Endothelial cell of umbilical vein (primary cell): ENCODE measurements around the gene MUC5AC. TPM values are rescaled to one million over a fixed set of nuclear protein-coding genes. Genes with fewer than 3 reads are reported as not detected.
"Not testable (repeated sequence)": the region's sequence is repeated elsewhere in the genome, so short reads cannot be mapped to it uniquely, and the experiment has no call there.

Source experiments
- BruUV-seq: library from RNA; stranded (reverse); fragments of 400-500 nt; replicated peaks from 2 replicates; lab custom pipeline; 2021; lab: Mats Ljungman, UMichigan
- CTCF ChIA-PET: fragments of 300-600, 350-600 bp; sonication (Branson Sonifier 250); formaldehyde crosslinking; loops from one replicate; lab custom pipeline; 2021; ENCODE audit warnings: antibody characterized with exemption, inconsistent platforms; lab: Charles Lee
- POLR2A ChIA-PET: fragments of 300-600, 350-600 bp; sonication (Branson Sonifier 250); formaldehyde crosslinking; loops from one replicate; lab custom pipeline; 2021; ENCODE audit warnings: antibody characterized with exemption, inconsistent platforms; lab: Charles Lee
- DNase-seq: peaks from one replicate; pipeline ENCODE4 v3.0.0-alpha.2; 2011; ENCODE audit warnings: low read depth, low spot score
- FAIRE-seq: peaks from 2 replicates; lab custom pipeline; 2011; peaks lifted over from hg19 to GRCh38; lab: Jason Lieb, UNC
- H2AFZ ChIP-seq: 2 replicates; pipeline ENCODE4 v1.6.0; 2012; ENCODE audit warnings: low read depth, low read length, control low read depth, inconsistent platforms
- H3K27ac ChIP-seq: 2 replicates; pipeline ENCODE4 v1.5.1; 2011; ENCODE audit warnings: low read depth, mild to moderate bottlenecking, control low read depth, low read length, moderate library complexity; ENCODE audit not compliant: insufficient read depth
- H3K27me3 ChIP-seq, 2 experiments: 2 replicates each; pipeline versions ENCODE4 v1.6.0 to v1.6.1; 2011; ENCODE audit warnings: low read length in 2 of 2, mixed read lengths in 1 of 2; ENCODE audit not compliant: control insufficient read depth in 2 of 2, insufficient read depth in 2 of 2
- H3K36me3 ChIP-seq, 2 experiments: 2 replicates in 1 of 2; 3 replicates in 1 of 2; pipeline ENCODE4 v1.5.1; 2011; ENCODE audit warnings: low read length in 2 of 2, mild to moderate bottlenecking in 1 of 2, moderate library complexity in 1 of 2; ENCODE audit not compliant: control insufficient read depth in 2 of 2, insufficient read depth in 2 of 2; ENCODE audit errors: extremely low read depth in 1 of 2
- H3K4me1 ChIP-seq: 3 replicates; pipeline ENCODE4 v1.5.1; 2011; ENCODE audit warnings: mild to moderate bottlenecking, low read length; ENCODE audit not compliant: control insufficient read depth, insufficient read depth; ENCODE audit errors: extremely low read depth
- H3K4me2 ChIP-seq: 2 replicates; pipeline ENCODE4 v1.6.1; 2011; ENCODE audit warnings: low read length, control low read depth, mixed read lengths; ENCODE audit not compliant: insufficient read depth
- H3K4me3 ChIP-seq, 3 experiments: fragments of 200-600 bp in 1 of 3; sonication (generic), shearing (Covaris generic) in 1 of 3; replicated peaks in 1 of 3; 2 replicates each; pipeline ENCODE4 v1.5.1; 2011 to 2016; ENCODE audit warnings: control low read depth in 3 of 3, low read length in 3 of 3, mild to moderate bottlenecking in 2 of 3, inconsistent platforms in 1 of 3, low read depth in 1 of 3, moderate library complexity in 1 of 3; ENCODE audit not compliant: insufficient read depth in 1 of 3
- H3K79me2 ChIP-seq: 2 replicates; pipeline ENCODE4 v1.6.0; 2012; ENCODE audit warnings: low read length, inconsistent platforms; ENCODE audit not compliant: control insufficient read depth, insufficient read depth
- H3K9ac ChIP-seq: replicated peaks from 2 replicates; pipeline ENCODE3; 2011; ENCODE audit warnings: low read length, control low read depth; ENCODE audit not compliant: insufficient read depth; ENCODE audit errors: extremely low read depth
- H3K9me1 ChIP-seq: replicated peaks from 3 replicates; pipeline ENCODE4 v1.6.0; 2011; ENCODE audit warnings: mild to moderate bottlenecking, low read length; ENCODE audit not compliant: control insufficient read depth, insufficient read depth; ENCODE audit errors: extremely low read depth
- H3K9me3 ChIP-seq: replicated peaks from 2 replicates; pipeline ENCODE4 v1.5.1; 2012; ENCODE audit warnings: low read length, inconsistent platforms; ENCODE audit not compliant: control insufficient read depth, insufficient read depth
- H4K20me1 ChIP-seq: replicated peaks from 2 replicates; pipeline ENCODE3; 2011; ENCODE audit warnings: mild to moderate bottlenecking, low read length; ENCODE audit not compliant: control insufficient read depth, insufficient read depth; ENCODE audit errors: extremely low read depth
- dilution Hi-C: fragments of 300-500 bp; cut with MboI; formaldehyde crosslinking; loops from one replicate; pipeline ENCODE4 v1.15.0; 2019; ENCODE audit warnings: low sequenced_read_pairs; ENCODE audit not compliant: extremely low pct_ligation_motif_present
- intact Hi-C: fragments of 100-400 bp; cut with micrococcal nuclease; formaldehyde crosslinking; loops from one replicate; pipeline ENCODE4 v1.10.0; 2022
- polyA plus RNA-seq, 4 experiments: library from polyadenylated mRNA; depleted of rRNA in 3 of 4; stranded (reverse) in 3 of 4; unstranded in 1 of 4; fragments of >200 nt; gene quantifications; 2 replicates each; pipeline versions ENCODE4 v1.2.1 to v1.2.3, GENCODE V29; 2011 to 2012; ENCODE audit warnings: missing spikeins in 1 of 4
- total RNA-seq: library from RNA; stranded (reverse); gene quantifications from 2 replicates; pipeline ENCODE4 v1.2.3, GENCODE V29; 2021

Gene MUC5AC
- total and polyA plus RNA-seq, 2 donors (not counting 3 experiments of a cell fraction or from before 2014, with no cell fraction given): not detected

DNA sequence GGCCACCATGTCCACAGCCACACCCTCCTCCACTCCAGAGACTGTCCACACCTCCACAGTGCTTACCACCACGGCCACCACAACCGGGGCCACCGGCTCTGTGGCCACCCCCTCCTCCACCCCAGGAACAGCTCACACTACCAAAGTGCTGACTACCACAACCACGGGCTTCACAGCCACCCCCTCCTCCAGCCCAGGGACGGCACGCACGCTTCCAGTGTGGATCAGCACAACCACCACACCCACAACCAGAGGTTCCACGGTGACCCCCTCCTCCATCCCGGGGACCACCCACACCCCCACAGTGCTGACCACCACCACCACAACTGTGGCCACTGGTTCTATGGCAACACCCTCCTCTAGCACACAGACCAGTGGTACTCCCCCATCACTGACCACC lies 86.8 kb downstream of the MUC5AC start:
- H3K4me2 ChIP-seq, CTCF ChIA-PET, H3K9me1 ChIP-seq, H3K9ac ChIP-seq, H3K27me3 ChIP-seq, H3K27ac ChIP-seq, FAIRE-seq, DNase-seq, H3K4me3 ChIP-seq, H4K20me1 ChIP-seq, intact Hi-C loops, BruUV-seq, dilution Hi-C loops, H3K36me3 ChIP-seq, POLR2A ChIA-PET, H3K79me2 ChIP-seq, H3K4me1 ChIP-seq, H2AFZ ChIP-seq, H3K9me3 ChIP-seq: not testable (repeated sequence)

DNA sequence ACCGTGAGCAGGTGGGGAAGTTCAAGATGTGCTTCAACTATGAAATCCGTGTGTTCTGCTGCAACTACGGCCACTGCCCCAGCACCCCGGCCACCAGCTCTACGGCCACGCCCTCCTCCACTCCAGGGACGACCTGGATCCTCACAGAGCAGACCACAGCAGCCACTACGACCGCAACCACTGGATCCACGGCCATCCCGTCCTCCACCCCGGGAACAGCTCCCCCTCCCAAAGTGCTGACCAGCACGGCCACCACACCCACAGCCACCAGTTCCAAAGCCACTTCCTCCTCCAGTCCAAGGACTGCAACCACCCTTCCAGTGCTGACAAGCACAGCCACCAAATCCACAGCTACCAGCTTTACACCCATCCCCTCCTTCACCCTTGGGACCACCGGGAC lies 88.0 kb downstream of the MUC5AC start:
- H3K9ac ChIP-seq, H3K79me2 ChIP-seq, H3K4me3 ChIP-seq, POLR2A ChIA-PET, dilution Hi-C loops, FAIRE-seq, H3K27ac ChIP-seq, H3K9me1 ChIP-seq, H4K20me1 ChIP-seq, H3K4me1 ChIP-seq, DNase-seq, BruUV-seq, H3K4me2 ChIP-seq, CTCF ChIA-PET, H2AFZ ChIP-seq, H3K9me3 ChIP-seq, H3K36me3 ChIP-seq, intact Hi-C loops, H3K27me3 ChIP-seq: not testable (repeated sequence)

DNA sequence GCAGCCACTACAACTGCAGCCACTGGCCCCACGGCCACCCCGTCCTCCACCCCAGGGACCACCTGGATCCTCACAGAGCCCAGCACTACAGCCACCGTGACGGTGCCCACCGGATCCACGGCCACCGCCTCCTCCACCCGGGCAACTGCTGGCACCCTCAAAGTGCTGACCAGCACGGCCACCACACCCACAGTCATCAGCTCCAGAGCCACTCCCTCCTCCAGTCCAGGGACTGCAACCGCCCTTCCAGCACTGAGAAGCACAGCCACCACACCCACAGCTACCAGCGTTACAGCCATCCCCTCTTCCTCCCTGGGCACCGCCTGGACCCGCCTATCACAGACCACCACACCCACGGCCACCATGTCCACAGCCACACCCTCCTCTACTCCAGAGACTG lies 88.5 kb downstream of the MUC5AC start:
- H4K20me1 ChIP-seq, H3K9ac ChIP-seq, H3K4me3 ChIP-seq, H3K27ac ChIP-seq, H3K4me2 ChIP-seq, FAIRE-seq, H3K79me2 ChIP-seq, intact Hi-C loops, BruUV-seq, H3K27me3 ChIP-seq, H3K9me3 ChIP-seq, H3K36me3 ChIP-seq, H3K9me1 ChIP-seq, H3K4me1 ChIP-seq, DNase-seq, CTCF ChIA-PET, POLR2A ChIA-PET, H2AFZ ChIP-seq, dilution Hi-C loops: not testable (repeated sequence)

DNA sequence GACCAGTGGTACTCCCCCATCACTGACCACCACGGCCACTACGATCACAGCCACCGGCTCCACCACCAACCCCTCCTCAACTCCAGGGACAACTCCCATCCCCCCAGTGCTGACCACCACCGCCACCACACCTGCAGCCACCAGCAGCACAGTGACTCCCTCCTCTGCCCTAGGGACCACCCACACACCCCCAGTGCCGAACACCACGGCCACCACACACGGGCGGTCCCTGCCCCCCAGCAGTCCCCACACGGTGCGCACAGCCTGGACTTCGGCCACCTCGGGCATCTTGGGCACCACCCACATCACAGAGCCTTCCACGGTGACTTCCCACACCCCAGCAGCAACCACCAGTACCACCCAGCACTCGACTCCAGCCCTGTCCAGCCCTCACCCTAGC lies 89.3 kb downstream of the MUC5AC start:
- DNase-seq, H3K4me2 ChIP-seq, intact Hi-C loops, H3K9me3 ChIP-seq, H4K20me1 ChIP-seq, FAIRE-seq, H3K27me3 ChIP-seq, H3K9me1 ChIP-seq, BruUV-seq, POLR2A ChIA-PET, H2AFZ ChIP-seq, H3K79me2 ChIP-seq, H3K9ac ChIP-seq, H3K4me1 ChIP-seq, H3K27ac ChIP-seq, dilution Hi-C loops, H3K4me3 ChIP-seq, CTCF ChIA-PET, H3K36me3 ChIP-seq: not testable (repeated sequence)
